Adipocyte (in vitro differentiated cells): ENCODE data around the gene AASDH.
"Not testable (repeated sequence)": the region's sequence is repeated elsewhere in the genome, so short reads cannot be mapped to it uniquely, and the experiment has no call there.

ENCODE experiments used
- DNase-seq: peaks from one replicate; pipeline ENCODE4 v3.0.0-alpha.2; 2015; ENCODE audit warnings: low read depth
- H3K27me3 ChIP-seq: replicated peaks from 2 replicates; pipeline ENCODE4 v1.7.0; 2013; ENCODE audit warnings: mild to moderate bottlenecking, low read length, moderate library complexity; ENCODE audit not compliant: control insufficient read depth, insufficient read depth
- H3K36me3 ChIP-seq: 2 replicates; pipeline ENCODE4 v1.7.0; 2013; ENCODE audit warnings: low read length, mild to moderate bottlenecking, moderate library complexity; ENCODE audit not compliant: control insufficient read depth, insufficient read depth, severe bottlenecking
- H3K4me1 ChIP-seq: 2 replicates; pipeline ENCODE4 v1.7.0; 2013; ENCODE audit warnings: mild to moderate bottlenecking, low read length, moderate library complexity; ENCODE audit not compliant: control insufficient read depth, insufficient read depth
- H3K4me3 ChIP-seq: 2 replicates; pipeline ENCODE4 v1.7.0; 2013; ENCODE audit warnings: mild to moderate bottlenecking, low read length, moderate library complexity
- H3K9ac ChIP-seq: 2 replicates; pipeline ENCODE4 v1.7.0; 2013; ENCODE audit warnings: mild to moderate bottlenecking, low read length, moderate library complexity
- H3K9me3 ChIP-seq: 2 replicates; pipeline ENCODE4 v1.7.0; 2013; ENCODE audit warnings: mild to moderate bottlenecking, low read length, moderate library complexity; ENCODE audit not compliant: control insufficient read depth

Gene AASDH

GRCh38 chr4:56388306-56388705 lies 1.0 kb upstream of the AASDH start:
- peaks cover 15% of the 10 kb centered on the region for H3K4me1 ChIP-seq
- H3K9me3 ChIP-seq = no peaks in the 10 kb centered on the region
- peak; percentile 35 for DNase-seq
- no peaks in the 10 kb centered on the region for H3K36me3 ChIP-seq
- peak overlapping the region; percentile 95 for H3K4me3 ChIP-seq
- H3K9ac ChIP-seq = peak overlapping the region; percentile 97
- H3K27me3 ChIP-seq = no peaks in the 10 kb centered on the region

- H3K27me3 ChIP-seq = no peaks in the 10 kb centered on the region
- H3K4me1 ChIP-seq = peaks cover 23% of the 10 kb centered on the region
- H3K9ac ChIP-seq = peak overlapping the region; percentile 46
- no peak for DNase-seq
- peaks cover 4% of the 10 kb centered on the region for H3K36me3 ChIP-seq
- no peaks in the 10 kb centered on the region for H3K9me3 ChIP-seq
- peak overlapping the region; percentile 95 for H3K4me3 ChIP-seq
Measured at GRCh38 chr4:56386091-56386490, 1.2 kb downstream of the AASDH start.

- H3K4me3 ChIP-seq = no peak overlapping the region
- H3K4me1 ChIP-seq = peaks cover 6% of the 10 kb centered on the region
- peaks cover 16% of the 10 kb centered on the region for H3K36me3 ChIP-seq
- no peaks in the 10 kb centered on the region for H3K27me3 ChIP-seq
- DNase-seq = no peak
- no peaks in the 10 kb centered on the region for H3K9me3 ChIP-seq
- no peak overlapping the region for H3K9ac ChIP-seq
Measured at GRCh38 chr4:56375458-56375857, 11.8 kb downstream of the AASDH start.

- H3K4me1 ChIP-seq = peaks cover 6% of the 10 kb centered on the region
- no peak for DNase-seq
- H3K9ac ChIP-seq = no peak overlapping the region
- H3K4me3 ChIP-seq = no peak overlapping the region
- peaks cover 21% of the 10 kb centered on the region for H3K36me3 ChIP-seq
- no peaks in the 10 kb centered on the region for H3K9me3 ChIP-seq
- no peaks in the 10 kb centered on the region for H3K27me3 ChIP-seq
Measured at GRCh38 chr4:56374956-56375355, 12.3 kb downstream of the AASDH start.

GRCh38 chr4:56372774-56373173 lies 14.5 kb downstream of the AASDH start:
- Histone ChIP-seq H3K27me3 (no peaks in the 10 kb centered on the region), H3K4me1 (peaks cover 6% of the 10 kb centered on the region), H3K36me3 (peaks cover 22% of the 10 kb centered on the region), H3K4me3 (no peak overlapping the region), H3K9ac (no peak overlapping the region), H3K9me3 (no peaks in the 10 kb centered on the region)
- no peak for DNase-seq

- Histone ChIP-seq H3K27me3 (no peaks in the 10 kb centered on the region), H3K9me3 (no peaks in the 10 kb centered on the region), H3K9ac (no peak overlapping the region), H3K4me1 (peaks cover 6% of the 10 kb centered on the region), H3K4me3 (no peak overlapping the region), H3K36me3 (peaks cover 22% of the 10 kb centered on the region)
- no peak for DNase-seq
Measured at GRCh38 chr4:56371426-56372220, 15.7 kb downstream of the AASDH start.

- Histone ChIP-seq H3K4me1 (peaks cover 6% of the 10 kb centered on the region), H3K4me3 (no peak overlapping the region), H3K27me3 (no peaks in the 10 kb centered on the region), H3K9me3 (no peaks in the 10 kb centered on the region), H3K36me3 (peaks cover 22% of the 10 kb centered on the region), H3K9ac (no peak overlapping the region)
- no peak for DNase-seq
Measured at GRCh38 chr4:56370377-56370776, 16.9 kb downstream of the AASDH start.

- DNase-seq, H3K27me3 ChIP-seq, H3K4me3 ChIP-seq, H3K36me3 ChIP-seq, H3K9ac ChIP-seq, H3K4me1 ChIP-seq, H3K9me3 ChIP-seq: not testable (repeated sequence)
Measured at GRCh38 chr4:56362981-56363380, 24.3 kb downstream of the AASDH start.

- no peak for DNase-seq
- no peak overlapping the region for H3K4me3 ChIP-seq
- no peaks in the 10 kb centered on the region for H3K9me3 ChIP-seq
- H3K36me3 ChIP-seq = peaks cover 24% of the 10 kb centered on the region
- no peaks in the 10 kb centered on the region for H3K4me1 ChIP-seq
- H3K9ac ChIP-seq = no peak overlapping the region
- H3K27me3 ChIP-seq = no peaks in the 10 kb centered on the region
Measured at GRCh38 chr4:56360071-56360470, 27.2 kb downstream of the AASDH start.

GRCh38 chr4:56356650-56357049 lies 30.6 kb downstream of the AASDH start:
- Histone ChIP-seq H3K36me3 (peaks cover 42% of the 10 kb centered on the region), H3K27me3 (no peaks in the 10 kb centered on the region), H3K9ac (no peak overlapping the region), H3K9me3 (no peaks in the 10 kb centered on the region), H3K4me3 (no peak overlapping the region), H3K4me1 (no peaks in the 10 kb centered on the region)
- no peak for DNase-seq

- Histone ChIP-seq H3K9me3 (no peaks in the 10 kb centered on the region), H3K9ac (no peak overlapping the region), H3K4me3 (no peak overlapping the region), H3K36me3 (peaks cover 48% of the 10 kb centered on the region), H3K4me1 (no peaks in the 10 kb centered on the region), H3K27me3 (no peaks in the 10 kb centered on the region)
- no peak for DNase-seq
Measured at GRCh38 chr4:56348576-56348975, 38.7 kb downstream of the AASDH start.

- Histone ChIP-seq H3K36me3 (peaks cover 42% of the 10 kb centered on the region), H3K4me3 (no peak overlapping the region), H3K27me3 (no peaks in the 10 kb centered on the region), H3K4me1 (no peaks in the 10 kb centered on the region), H3K9ac (no peak overlapping the region), H3K9me3 (no peaks in the 10 kb centered on the region)
- DNase-seq = peak; percentile 8
Measured at GRCh38 chr4:56345458-56345857, 41.8 kb downstream of the AASDH start.
